HepG2 (cell line): ENCODE results near the gene CCDC33. TPM values are rescaled to one million over a fixed set of nuclear protein-coding genes. Genes with fewer than 3 reads are reported as not detected.

Experiments
- ARNT ChIP-seq: fragments of 450-650 bp; IDR thresholded peaks from 2 replicates; pipeline ENCODE4 v1.6.1; 2017
- ATF7 ChIP-seq, 2 experiments: fragments of 450-650 bp in 1 of 2; sonication (generic) in 1 of 2; formaldehyde crosslinking in 1 of 2; IDR thresholded peaks; 2 replicates each; pipeline versions ENCODE4 v1.4.0 to v1.6.1; 2016 to 2020; ENCODE audit warnings: antibody characterized with exemption in 1 of 2, mild to moderate bottlenecking in 1 of 2, missing genetic modification reagents in 1 of 2
- ESRRA ChIP-seq: sonication (generic); formaldehyde crosslinking; IDR thresholded peaks from 2 replicates; pipeline ENCODE4 v1.5.1; 2020; ENCODE audit warnings: mild to moderate bottlenecking, low read depth, missing genetic modification reagents
- HNF1A ChIP-seq, 2 experiments: sonication (generic) in 1 of 2; formaldehyde crosslinking in 1 of 2; IDR thresholded peaks; 2 replicates each; pipeline versions ENCODE4 v1.4.0 to v1.6.1; 2016 to 2020; ENCODE audit warnings: borderline replicate concordance in 1 of 2, low read depth in 1 of 2, mild to moderate bottlenecking in 1 of 2, missing genetic modification reagents in 1 of 2
- HNRNPK ChIP-seq: fragments of 200-400 bp; formaldehyde crosslinking; IDR thresholded peaks from 2 replicates; pipeline ENCODE4 v1.6.1; 2018; ENCODE audit warnings: low read length, low read depth, moderate library complexity, mild to moderate bottlenecking; ENCODE audit not compliant: poor library complexity, severe bottlenecking
- HOXA3 ChIP-seq: sonication (generic); formaldehyde crosslinking; IDR thresholded peaks from 2 replicates; pipeline ENCODE4 v1.5.0; 2020; ENCODE audit warnings: missing genetic modification reagents
- IRF2 ChIP-seq: IDR thresholded peaks from 2 replicates; pipeline ENCODE4 v1.6.1; 2018; ENCODE audit warnings: missing genetic modification reagents, missing compliant biosample characterization
- MIXL1 ChIP-seq: IDR thresholded peaks from 2 replicates; pipeline ENCODE4 v1.6.1; 2016
- MXD4 ChIP-seq: IDR thresholded peaks from 2 replicates; pipeline ENCODE4 v1.6.1; 2016; ENCODE audit warnings: mild to moderate bottlenecking, missing biosample characterization, missing genetic modification reagents
- NFYC ChIP-seq: IDR thresholded peaks from 2 replicates; pipeline ENCODE4 v1.6.1; 2016; ENCODE audit warnings: missing genetic modification reagents, missing compliant biosample characterization
- SOX5 ChIP-seq: IDR thresholded peaks from 2 replicates; pipeline ENCODE4 v1.6.1; 2016; ENCODE audit warnings: borderline replicate concordance
- SYNCRIP ChIP-seq: fragments of 200-400 bp; formaldehyde crosslinking; IDR thresholded peaks from 2 replicates; pipeline ENCODE4 v1.6.1; 2018; ENCODE audit warnings: mild to moderate bottlenecking, low read depth, low read length; ENCODE audit not compliant: insufficient read depth
- ZBTB21 ChIP-seq: sonication (generic); formaldehyde crosslinking; IDR thresholded peaks from 2 replicates; pipeline ENCODE4 v1.4.0; 2020; ENCODE audit warnings: missing genetic modification reagents
- ZNF143 ChIP-seq: sonication (generic); formaldehyde crosslinking; IDR thresholded peaks from 2 replicates; pipeline ENCODE4 v1.4.0; 2020; ENCODE audit warnings: missing genetic modification reagents
- ZNF670 ChIP-seq: sonication (generic); formaldehyde crosslinking; IDR thresholded peaks from 2 replicates; pipeline ENCODE4 v1.8.0; 2022; ENCODE audit warnings: mild to moderate bottlenecking, missing genetic modification reagents, borderline replicate concordance
- polyA plus RNA-seq, 8 experiments: library from polyadenylated mRNA; depleted of rRNA in 3 of 8; stranded (reverse) in 7 of 8; unstranded in 1 of 8; fragments of >200 nt; fragmentation: Illumina TruSeq in 4 of 8; extraction: Trizol in 4 of 8; gene quantifications; 2 replicates each; pipeline versions ENCODE4 v1.2.1 to v1.2.3, GENCODE V29; 2011 to 2016; ENCODE audit warnings: low read depth in 4 of 8, missing spikeins in 1 of 8, mixed read lengths in 1 of 8; ENCODE audit not compliant: insufficient read depth in 1 of 8
- total RNA-seq, 5 experiments: library from RNA; depleted of rRNA; stranded (reverse); fragments of >200 nt; fragmentation: Illumina TruSeq; extraction: Trizol; gene quantifications; 2 replicates each; pipeline ENCODE4 v1.2.3, GENCODE V29; 2016; ENCODE audit warnings: low read depth in 1 of 5
- TF ChIP-seq, protein P1 (sequence below): sonication (generic); formaldehyde crosslinking; IDR thresholded peaks from 2 replicates; pipeline ENCODE4 v1.5.1; 2020; ENCODE audit warnings: mild to moderate bottlenecking, missing genetic modification reagents, moderate library complexity
- TF ChIP-seq, protein P2 (sequence below): sonication (generic); formaldehyde crosslinking; IDR thresholded peaks from 2 replicates; pipeline ENCODE4 v1.5.0; 2020; ENCODE audit warnings: mild to moderate bottlenecking, missing genetic modification reagents

CCDC33 gene
- total and polyA plus RNA-seq, 2 of the 13 experiments (the other 11 are each of a cell fraction or from before 2014, with no cell fraction given), result 0.30 TPM; not detected in 1

DNA sequence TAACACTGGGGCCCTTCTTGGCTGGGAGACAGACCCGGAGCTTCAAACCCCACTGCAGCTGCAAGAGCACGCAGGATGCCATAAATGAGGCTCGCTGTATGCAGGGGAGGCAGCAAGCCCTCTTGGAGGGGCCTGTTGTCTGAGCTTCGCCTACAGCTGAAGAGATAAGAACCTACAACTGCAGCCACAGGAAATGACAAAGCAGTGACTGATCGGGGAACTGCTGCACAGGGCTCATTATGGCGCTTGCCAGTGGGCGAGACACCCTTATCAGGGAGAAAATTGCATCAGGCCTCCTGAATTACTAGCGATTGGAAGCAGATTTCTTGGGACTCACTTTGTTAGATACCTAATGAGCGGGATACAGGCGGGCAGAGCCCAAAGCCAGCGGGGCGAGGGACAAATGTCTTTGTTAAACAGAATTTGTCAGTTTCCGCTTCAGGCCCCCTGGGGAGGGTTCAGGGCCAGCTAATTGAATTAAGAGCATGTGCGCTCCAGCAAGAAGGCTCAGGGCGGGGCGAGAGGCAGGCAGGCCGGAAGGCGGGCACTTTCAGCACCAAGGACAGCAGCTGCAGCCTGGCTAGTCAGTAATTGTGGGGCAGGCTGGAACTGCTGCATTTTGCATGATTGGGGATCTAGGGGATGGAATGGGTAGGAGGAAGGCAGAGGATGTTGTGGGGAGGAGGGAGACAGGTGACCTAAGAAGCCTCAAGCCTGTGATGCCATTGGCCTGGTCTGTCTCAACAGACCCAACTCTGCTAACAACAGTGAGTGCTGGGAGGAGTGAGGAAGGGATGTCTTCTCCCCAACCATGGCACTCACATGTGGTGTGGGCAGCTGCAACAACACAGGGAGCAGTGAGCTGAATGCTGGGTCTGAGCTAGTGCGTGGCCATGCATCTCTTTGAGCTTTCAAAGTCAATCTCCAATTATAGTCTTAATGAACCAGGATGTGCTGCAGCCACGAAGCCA, 55.3 kb downstream of the CCDC33 start (continued):
- TF ChIP-seq, protein P1, sequence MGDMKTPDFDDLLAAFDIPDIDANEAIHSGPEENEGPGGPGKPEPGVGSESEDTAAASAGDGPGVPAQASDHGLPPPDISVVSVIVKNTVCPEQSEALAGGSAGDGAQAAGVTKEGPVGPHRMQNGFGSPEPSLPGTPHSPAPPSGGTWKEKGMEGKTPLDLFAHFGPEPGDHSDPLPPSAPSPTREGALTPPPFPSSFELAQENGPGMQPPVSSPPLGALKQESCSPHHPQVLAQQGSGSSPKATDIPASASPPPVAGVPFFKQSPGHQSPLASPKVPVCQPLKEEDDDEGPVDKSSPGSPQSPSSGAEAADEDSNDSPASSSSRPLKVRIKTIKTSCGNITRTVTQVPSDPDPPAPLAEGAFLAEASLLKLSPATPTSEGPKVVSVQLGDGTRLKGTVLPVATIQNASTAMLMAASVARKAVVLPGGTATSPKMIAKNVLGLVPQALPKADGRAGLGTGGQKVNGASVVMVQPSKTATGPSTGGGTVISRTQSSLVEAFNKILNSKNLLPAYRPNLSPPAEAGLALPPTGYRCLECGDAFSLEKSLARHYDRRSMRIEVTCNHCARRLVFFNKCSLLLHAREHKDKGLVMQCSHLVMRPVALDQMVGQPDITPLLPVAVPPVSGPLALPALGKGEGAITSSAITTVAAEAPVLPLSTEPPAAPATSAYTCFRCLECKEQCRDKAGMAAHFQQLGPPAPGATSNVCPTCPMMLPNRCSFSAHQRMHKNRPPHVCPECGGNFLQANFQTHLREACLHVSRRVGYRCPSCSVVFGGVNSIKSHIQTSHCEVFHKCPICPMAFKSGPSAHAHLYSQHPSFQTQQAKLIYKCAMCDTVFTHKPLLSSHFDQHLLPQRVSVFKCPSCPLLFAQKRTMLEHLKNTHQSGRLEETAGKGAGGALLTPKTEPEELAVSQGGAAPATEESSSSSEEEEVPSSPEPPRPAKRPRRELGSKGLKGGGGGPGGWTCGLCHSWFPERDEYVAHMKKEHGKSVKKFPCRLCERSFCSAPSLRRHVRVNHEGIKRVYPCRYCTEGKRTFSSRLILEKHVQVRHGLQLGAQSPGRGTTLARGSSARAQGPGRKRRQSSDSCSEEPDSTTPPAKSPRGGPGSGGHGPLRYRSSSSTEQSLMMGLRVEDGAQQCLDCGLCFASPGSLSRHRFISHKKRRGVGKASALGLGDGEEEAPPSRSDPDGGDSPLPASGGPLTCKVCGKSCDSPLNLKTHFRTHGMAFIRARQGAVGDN, result peak; percentile 57
- TF ChIP-seq SYNCRIP, result no peak
- peak; percentile 69; the same call in 1 of the 2 replicates for TF ChIP-seq IRF2 (CRISPR knock-in tag)
- no peak for TF ChIP-seq ZNF670
- TF ChIP-seq, protein P2, sequence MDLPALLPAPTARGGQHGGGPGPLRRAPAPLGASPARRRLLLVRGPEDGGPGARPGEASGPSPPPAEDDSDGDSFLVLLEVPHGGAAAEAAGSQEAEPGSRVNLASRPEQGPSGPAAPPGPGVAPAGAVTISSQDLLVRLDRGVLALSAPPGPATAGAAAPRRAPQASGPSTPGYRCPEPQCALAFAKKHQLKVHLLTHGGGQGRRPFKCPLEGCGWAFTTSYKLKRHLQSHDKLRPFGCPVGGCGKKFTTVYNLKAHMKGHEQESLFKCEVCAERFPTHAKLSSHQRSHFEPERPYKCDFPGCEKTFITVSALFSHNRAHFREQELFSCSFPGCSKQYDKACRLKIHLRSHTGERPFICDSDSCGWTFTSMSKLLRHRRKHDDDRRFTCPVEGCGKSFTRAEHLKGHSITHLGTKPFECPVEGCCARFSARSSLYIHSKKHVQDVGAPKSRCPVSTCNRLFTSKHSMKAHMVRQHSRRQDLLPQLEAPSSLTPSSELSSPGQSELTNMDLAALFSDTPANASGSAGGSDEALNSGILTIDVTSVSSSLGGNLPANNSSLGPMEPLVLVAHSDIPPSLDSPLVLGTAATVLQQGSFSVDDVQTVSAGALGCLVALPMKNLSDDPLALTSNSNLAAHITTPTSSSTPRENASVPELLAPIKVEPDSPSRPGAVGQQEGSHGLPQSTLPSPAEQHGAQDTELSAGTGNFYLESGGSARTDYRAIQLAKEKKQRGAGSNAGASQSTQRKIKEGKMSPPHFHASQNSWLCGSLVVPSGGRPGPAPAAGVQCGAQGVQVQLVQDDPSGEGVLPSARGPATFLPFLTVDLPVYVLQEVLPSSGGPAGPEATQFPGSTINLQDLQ (CRISPR knock-in tag), result 0 out of 2 replicates have a peak, but pooled peaks have one; percentile 32
- TF ChIP-seq HOXA3 (CRISPR knock-in tag), result peak; percentile 68
- peak; percentile 43; the same call in 1 of the 2 replicates for TF ChIP-seq SOX5 (CRISPR knock-in tag)
- peak; percentile 84; the same call in 1 of the 2 replicates for TF ChIP-seq MIXL1 (CRISPR knock-in tag)
- no peak for TF ChIP-seq ESRRA (CRISPR knock-in tag)
- TF ChIP-seq ZNF143 (CRISPR knock-in tag), result no peak
- TF ChIP-seq HNRNPK, result no peak
- no peak for TF ChIP-seq HNF1A (IDR thresholded peaks at IDR 0.05; ENCODE audit: low read depth)
- TF ChIP-seq HNF1A (CRISPR knock-in tag; IDR thresholded peaks at IDR 0.05; ENCODE audit: borderline replicate concordance), result no peak
- TF ChIP-seq NFYC (CRISPR knock-in tag), result peak; percentile 31; the same call in 1 of the 2 replicates
- TF ChIP-seq ATF7 (IDR thresholded peaks at IDR 0.05), result no peak
- no peak for TF ChIP-seq ATF7 (CRISPR knock-in tag; IDR thresholded peaks at IDR 0.05)
- TF ChIP-seq MXD4 (CRISPR knock-in tag), result peak; percentile 42; the same call in 1 of the 2 replicates
- no peak for TF ChIP-seq ZBTB21 (CRISPR knock-in tag)
- TF ChIP-seq ARNT, result no peak
